ENCODE results near the gene SLC26A5. TPM values are rescaled to one million over a fixed set of nuclear protein-coding genes. Genes with fewer than 3 reads are reported as not detected.

The SLC26A5 gene
- total RNA-seq, 1 donor from 2014 or later = not detected

DNA sequence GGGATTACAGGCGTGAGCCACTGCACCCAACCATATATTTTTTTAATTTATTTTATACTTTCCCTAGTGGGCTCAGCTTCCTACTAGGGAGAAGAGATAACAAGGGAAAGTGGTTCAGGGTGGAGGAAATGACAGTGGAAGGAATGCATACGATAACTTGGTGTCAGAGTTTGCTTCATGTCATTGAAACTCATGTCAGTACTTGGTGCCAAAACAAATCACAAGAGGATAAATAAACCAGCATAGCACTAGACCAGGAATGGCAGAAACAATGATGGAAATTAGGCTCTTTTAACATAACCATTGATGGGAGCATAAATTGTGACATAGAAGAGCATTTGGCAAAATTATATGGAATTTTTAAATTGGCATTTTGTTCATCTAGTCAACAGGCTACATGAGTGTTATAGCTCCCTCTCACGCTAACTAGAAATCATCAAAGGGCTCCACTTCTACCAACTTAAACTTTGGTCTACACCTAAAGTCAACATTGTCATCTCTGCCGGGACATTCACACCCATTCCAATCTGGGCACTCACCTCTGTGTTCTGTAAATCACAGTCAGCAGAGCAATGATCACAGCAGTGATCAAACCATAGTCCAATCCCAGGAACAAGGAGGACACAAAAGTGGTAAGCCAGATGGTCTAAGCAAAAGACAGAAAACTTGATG, 57.4 kb downstream of the SLC26A5 start:
- no peak overlapping the region for H3K4me3 ChIP-seq (ENCODE audit: low read depth, low read length)
- TF ChIP-seq, protein P1, sequence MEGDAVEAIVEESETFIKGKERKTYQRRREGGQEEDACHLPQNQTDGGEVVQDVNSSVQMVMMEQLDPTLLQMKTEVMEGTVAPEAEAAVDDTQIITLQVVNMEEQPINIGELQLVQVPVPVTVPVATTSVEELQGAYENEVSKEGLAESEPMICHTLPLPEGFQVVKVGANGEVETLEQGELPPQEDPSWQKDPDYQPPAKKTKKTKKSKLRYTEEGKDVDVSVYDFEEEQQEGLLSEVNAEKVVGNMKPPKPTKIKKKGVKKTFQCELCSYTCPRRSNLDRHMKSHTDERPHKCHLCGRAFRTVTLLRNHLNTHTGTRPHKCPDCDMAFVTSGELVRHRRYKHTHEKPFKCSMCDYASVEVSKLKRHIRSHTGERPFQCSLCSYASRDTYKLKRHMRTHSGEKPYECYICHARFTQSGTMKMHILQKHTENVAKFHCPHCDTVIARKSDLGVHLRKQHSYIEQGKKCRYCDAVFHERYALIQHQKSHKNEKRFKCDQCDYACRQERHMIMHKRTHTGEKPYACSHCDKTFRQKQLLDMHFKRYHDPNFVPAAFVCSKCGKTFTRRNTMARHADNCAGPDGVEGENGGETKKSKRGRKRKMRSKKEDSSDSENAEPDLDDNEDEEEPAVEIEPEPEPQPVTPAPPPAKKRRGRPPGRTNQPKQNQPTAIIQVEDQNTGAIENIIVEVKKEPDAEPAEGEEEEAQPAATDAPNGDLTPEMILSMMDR (conservative IDR thresholded peaks at IDR 0.05; ENCODE audit: low read depth, low read length) = no peak
- DNase-seq (ENCODE audit: low read depth) = no peak

DNA sequence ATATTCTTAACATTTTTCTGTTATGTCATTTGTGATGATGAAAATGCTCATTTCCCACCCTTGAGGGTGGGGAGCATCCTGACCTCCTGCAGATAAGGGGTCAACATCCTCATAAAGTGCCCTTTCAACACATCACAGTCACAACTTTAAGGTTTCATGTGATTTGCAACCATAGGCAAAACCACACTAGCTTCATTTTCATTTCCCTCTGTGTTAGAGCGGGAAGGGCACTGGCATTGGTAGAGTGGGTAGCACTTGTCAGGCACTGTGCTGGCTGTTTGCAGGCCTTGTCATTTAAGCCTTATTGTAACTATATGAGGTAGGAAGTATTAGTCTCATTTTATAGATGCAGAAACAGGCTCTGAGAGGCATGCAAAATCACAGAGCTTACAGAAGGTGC, 58.8 kb downstream of the SLC26A5 start:
- TF ChIP-seq, protein P1 (conservative IDR thresholded peaks at IDR 0.05; ENCODE audit: low read depth, low read length) = no peak
- no peak for DNase-seq (ENCODE audit: low read depth)
- no peak overlapping the region for H3K4me3 ChIP-seq (ENCODE audit: low read depth, low read length)

DNA sequence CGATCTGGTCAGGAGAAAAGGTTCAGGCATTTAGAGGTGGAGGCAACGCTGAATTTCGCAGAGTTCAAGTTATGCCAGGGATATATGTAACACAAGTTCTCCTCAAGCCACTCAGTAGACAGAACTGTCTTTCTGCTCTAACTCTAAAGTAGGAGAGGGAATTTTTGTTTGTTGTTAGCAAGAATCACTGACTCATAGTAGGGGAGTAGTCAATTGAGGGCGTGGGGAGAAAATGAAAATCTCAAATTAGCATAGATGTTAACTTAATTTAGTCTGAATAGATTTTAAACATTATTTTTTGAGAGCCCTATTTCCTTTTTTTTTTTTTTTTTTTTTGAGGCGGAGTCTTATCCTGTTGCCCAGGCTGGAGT, 64.0 kb downstream of the SLC26A5 start:
- no peak for DNase-seq (ENCODE audit: low read depth)
- no peak overlapping the region for H3K4me3 ChIP-seq (ENCODE audit: low read depth, low read length)
- TF ChIP-seq, protein P1 (conservative IDR thresholded peaks at IDR 0.05; ENCODE audit: low read depth, low read length) = no peak

DNA sequence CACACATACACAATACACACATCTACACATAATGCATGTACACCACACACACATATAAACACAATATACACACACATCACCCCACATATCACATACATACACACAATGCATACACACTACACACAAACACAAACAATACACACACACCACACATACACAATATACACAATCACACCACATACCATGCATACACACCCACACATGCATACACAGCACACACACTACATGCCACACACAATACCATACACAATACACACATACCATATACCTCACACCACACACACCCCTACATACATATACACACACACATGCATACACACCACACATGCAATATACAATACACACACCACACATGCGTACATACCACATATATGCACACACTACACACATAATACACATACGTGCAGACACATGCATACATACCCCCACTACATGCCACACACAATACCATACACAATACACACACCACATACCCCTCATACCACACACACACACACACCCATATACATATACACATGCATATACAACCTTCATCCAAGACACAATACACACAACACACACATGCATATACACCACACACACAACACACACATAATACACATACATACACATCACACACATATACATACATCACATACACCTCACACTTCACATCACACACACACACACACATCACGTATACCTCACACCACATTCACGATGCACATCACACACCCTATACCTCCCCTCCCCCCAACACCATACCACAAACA, 64.6 kb downstream of the SLC26A5 start:
- H3K4me3 ChIP-seq (ENCODE audit: low read depth, low read length) = no peak overlapping the region
- TF ChIP-seq, protein P1 (conservative IDR thresholded peaks at IDR 0.05; ENCODE audit: low read depth, low read length) = no peak
- no peak for DNase-seq (ENCODE audit: low read depth)

DNA sequence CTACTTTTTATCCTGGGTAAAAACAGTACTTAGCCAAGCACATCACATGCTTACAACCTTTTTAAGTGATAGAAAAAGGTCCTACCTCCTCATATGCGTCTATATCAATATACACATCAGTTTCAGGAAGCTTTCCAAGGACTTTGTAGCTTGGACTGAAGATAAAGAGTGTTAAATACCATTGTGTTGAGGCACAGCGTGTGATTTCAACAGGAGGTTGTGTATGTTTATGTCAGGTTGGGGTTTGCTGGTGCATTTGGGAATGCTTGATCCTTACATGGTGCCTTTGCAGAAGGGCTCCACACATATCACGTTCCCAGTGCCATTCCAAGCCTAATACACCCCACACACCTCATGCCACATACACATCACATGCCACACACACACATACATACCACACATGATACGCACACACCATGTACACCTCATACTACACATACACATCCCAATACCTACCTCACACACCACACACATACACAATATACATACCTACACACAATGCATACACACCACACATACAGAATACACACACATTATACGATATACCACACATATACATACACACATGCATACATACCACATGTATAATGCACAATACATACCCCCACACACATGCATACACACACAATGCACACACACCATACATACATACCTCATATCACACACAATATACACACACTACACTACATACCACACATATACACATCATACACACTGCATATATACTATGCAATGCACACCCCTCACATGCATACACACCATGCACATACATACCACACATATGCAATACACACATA, 65.4 kb downstream of the SLC26A5 start:
- no peak for DNase-seq (ENCODE audit: low read depth)
- no peak overlapping the region for H3K4me3 ChIP-seq (ENCODE audit: low read depth, low read length)
- TF ChIP-seq, protein P1 (conservative IDR thresholded peaks at IDR 0.05; ENCODE audit: low read depth, low read length) = no peak

DNA sequence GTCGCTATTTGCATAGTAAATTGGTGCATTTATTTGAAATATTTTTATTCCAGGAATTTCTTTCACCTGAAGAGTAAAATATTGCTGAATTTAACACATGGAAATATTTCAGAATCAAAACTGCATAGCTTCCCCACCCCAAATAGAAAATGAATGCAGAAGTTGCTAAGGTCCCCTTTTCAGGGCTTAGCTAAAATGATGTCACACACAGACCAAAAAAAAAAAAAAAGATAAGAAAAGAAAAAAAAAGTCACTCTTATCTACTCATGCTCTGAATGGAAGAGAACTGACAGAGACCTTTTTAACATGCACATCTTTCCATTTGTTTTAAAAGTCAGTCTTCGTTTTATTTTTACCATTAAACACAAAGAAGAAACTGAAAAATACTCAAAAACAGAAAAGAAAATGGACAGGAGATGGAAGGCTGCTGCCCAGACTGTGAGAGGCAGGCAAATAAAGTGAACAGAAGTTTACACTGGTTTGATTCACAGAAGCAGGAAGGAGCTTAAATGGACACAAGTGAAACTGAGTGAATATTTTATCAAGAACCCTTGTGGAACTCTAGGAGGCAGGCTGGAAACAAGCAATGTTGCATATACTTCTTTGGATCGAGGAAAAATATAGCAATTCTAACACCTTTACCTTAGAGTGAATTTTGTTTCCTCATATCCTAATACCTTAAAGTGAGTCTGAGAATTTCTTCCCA, 66.6 kb downstream of the SLC26A5 start:
- DNase-seq (ENCODE audit: low read depth) = no peak
- TF ChIP-seq, protein P1 (conservative IDR thresholded peaks at IDR 0.05; ENCODE audit: low read depth, low read length) = no peak
- H3K4me3 ChIP-seq (ENCODE audit: low read depth, low read length) = no peak overlapping the region

Data from epithelial cell of proximal tubule (primary cell).